Endodermal cell (in vitro differentiated cells): ENCODE data around the gene STPG3. TPM values are rescaled to one million over a fixed set of nuclear protein-coding genes. Genes with fewer than 3 reads are reported as not detected.

Experiments used
- DNase-seq: peaks from one replicate; pipeline ENCODE4 v3.0.0-alpha.2; 2017
- H3K27ac ChIP-seq: 2 replicates; pipeline ENCODE4 v1.5.1; 2013; ENCODE audit warnings: mild to moderate bottlenecking, low read depth, low read length, moderate library complexity
- H3K27me3 ChIP-seq: 2 replicates; pipeline ENCODE4 v1.6.1; 2013; ENCODE audit warnings: mild to moderate bottlenecking, low read length, moderate library complexity; ENCODE audit not compliant: insufficient read depth, control insufficient read depth, poor library complexity, severe bottlenecking
- H3K36me3 ChIP-seq: 2 replicates; pipeline ENCODE4 v1.7.0; 2013; ENCODE audit warnings: mild to moderate bottlenecking, low read length, moderate library complexity; ENCODE audit not compliant: control insufficient read depth, insufficient read depth
- H3K4me1 ChIP-seq: one replicate; pipeline ENCODE4 v1.7.0; 2013; ENCODE audit warnings: low read length; ENCODE audit not compliant: control insufficient read depth, insufficient read depth
- H3K4me3 ChIP-seq: 2 replicates; pipeline ENCODE4 v1.5.1; 2013; ENCODE audit warnings: mild to moderate bottlenecking, low read length, moderate library complexity
- H3K9ac ChIP-seq: 2 replicates; pipeline ENCODE4 v1.6.1; 2013; ENCODE audit warnings: mild to moderate bottlenecking, low read length, moderate library complexity; ENCODE audit not compliant: poor library complexity, severe bottlenecking; ENCODE audit errors: extremely low read depth
- H3K9me3 ChIP-seq: 2 replicates; pipeline ENCODE4 v1.6.1; 2013; ENCODE audit warnings: mild to moderate bottlenecking, low read length, moderate library complexity; ENCODE audit not compliant: control insufficient read depth
- H3K27ac Mint-ChIP-seq: 2 replicates; pipeline ENCODE4 v1.8.0; 2020; ENCODE audit warnings: mixed read lengths
- H3K27me3 Mint-ChIP-seq: 2 replicates; pipeline ENCODE4 v1.8.0; 2021; ENCODE audit warnings: mild to moderate bottlenecking, mixed read lengths; ENCODE audit not compliant: insufficient read depth
- H3K36me3 Mint-ChIP-seq: 2 replicates; pipeline ENCODE4 v1.8.0; 2020; ENCODE audit warnings: low read depth, mixed read lengths
- H3K4me1 Mint-ChIP-seq: 2 replicates; pipeline ENCODE4 v1.8.0; 2020; ENCODE audit warnings: mixed read lengths
- H3K4me3 Mint-ChIP-seq: 2 replicates; pipeline ENCODE4 v1.8.0; 2020; ENCODE audit warnings: mild to moderate bottlenecking, moderate library complexity, mixed read lengths
- H3K9me3 Mint-ChIP-seq: 2 replicates; pipeline ENCODE4 v1.8.0; 2020; ENCODE audit warnings: mild to moderate bottlenecking, mixed read lengths
- WGBS, 2 experiments: methylation state at CpG; one replicate each; pipeline versions ENCODE4 v1.1.5 to v1.1.7; 2013; ENCODE audit warnings: missing lambda C conversion rate in 2 of 2, mixed read lengths in 1 of 2; ENCODE audit not compliant: insufficient coverage in 1 of 2, insufficient read length in 1 of 2; 5-methylcytosine and 5-hydroxymethylcytosine counted together
- total RNA-seq, 2 donors: library from RNA; stranded (reverse); fragmentation: NEBNext Ultra II Directional in 1 of 2; extraction: Animal tissue kit (Norgen Biotek cat#: 25700) in 1 of 2; gene quantifications; 2 replicates in 1 of 2; 3 replicates in 1 of 2; pipeline ENCODE4 v1.2.1, GENCODE V29; 2021
- TF ChIP-seq, protein P1 (sequence below): fragments of 200-600 bp; sonication (generic); conservative IDR thresholded peaks from 2 replicates; pipeline ENCODE4 v1.5.0; 2021; ENCODE audit warnings: antibody characterized with exemption, mild to moderate bottlenecking

STPG3 gene
- total RNA-seq, 2 donors from 2014 or later = not detected

DNA sequence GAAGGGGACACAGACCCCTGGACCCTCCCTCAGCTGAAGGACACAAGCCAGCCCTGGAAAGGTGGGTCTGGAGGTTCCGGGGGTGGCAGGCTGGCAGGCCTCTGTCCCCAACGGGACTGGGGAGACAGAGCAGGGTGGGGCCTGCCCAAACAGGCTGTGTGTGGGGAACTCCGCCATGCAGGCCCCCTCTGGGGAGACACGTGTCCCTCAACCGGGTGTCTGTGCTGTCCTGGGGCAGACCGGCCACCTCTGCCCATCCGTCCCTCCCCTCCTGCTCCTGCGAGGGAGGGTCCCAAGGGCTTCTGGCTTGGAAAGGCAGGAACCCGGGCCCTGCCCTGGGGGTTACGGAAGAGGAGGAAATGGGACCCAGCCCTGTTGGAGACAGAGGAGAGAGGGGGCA lies 19.0 kb upstream of the STPG3 start:
- H3K9me3 Mint-ChIP-seq = no peaks in the 10 kb centered on the region
- no peak overlapping the region for H3K9ac ChIP-seq
- no peaks in the 10 kb centered on the region for H3K36me3 Mint-ChIP-seq
- no peak overlapping the region for H3K27ac Mint-ChIP-seq
- peaks cover 5% of the 10 kb centered on the region for H3K4me1 ChIP-seq
- H3K27me3 ChIP-seq = no peaks in the 10 kb centered on the region
- no peak overlapping the region for H3K27ac ChIP-seq
- H3K4me3 Mint-ChIP-seq = no peak overlapping the region
- no peak for DNase-seq
- H3K9me3 ChIP-seq = no peaks in the 10 kb centered on the region
- H3K4me1 Mint-ChIP-seq = peaks cover 6% of the 10 kb centered on the region
- H3K36me3 ChIP-seq = no peaks in the 10 kb centered on the region
- no peaks in the 10 kb centered on the region for H3K27me3 Mint-ChIP-seq
- TF ChIP-seq, protein P1, sequence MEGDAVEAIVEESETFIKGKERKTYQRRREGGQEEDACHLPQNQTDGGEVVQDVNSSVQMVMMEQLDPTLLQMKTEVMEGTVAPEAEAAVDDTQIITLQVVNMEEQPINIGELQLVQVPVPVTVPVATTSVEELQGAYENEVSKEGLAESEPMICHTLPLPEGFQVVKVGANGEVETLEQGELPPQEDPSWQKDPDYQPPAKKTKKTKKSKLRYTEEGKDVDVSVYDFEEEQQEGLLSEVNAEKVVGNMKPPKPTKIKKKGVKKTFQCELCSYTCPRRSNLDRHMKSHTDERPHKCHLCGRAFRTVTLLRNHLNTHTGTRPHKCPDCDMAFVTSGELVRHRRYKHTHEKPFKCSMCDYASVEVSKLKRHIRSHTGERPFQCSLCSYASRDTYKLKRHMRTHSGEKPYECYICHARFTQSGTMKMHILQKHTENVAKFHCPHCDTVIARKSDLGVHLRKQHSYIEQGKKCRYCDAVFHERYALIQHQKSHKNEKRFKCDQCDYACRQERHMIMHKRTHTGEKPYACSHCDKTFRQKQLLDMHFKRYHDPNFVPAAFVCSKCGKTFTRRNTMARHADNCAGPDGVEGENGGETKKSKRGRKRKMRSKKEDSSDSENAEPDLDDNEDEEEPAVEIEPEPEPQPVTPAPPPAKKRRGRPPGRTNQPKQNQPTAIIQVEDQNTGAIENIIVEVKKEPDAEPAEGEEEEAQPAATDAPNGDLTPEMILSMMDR = no peak
- no peak overlapping the region for H3K4me3 ChIP-seq
- 93% methylated on average over 5 to 10 of the region's 10 CpGs for WGBS, 2 experiments

DNA sequence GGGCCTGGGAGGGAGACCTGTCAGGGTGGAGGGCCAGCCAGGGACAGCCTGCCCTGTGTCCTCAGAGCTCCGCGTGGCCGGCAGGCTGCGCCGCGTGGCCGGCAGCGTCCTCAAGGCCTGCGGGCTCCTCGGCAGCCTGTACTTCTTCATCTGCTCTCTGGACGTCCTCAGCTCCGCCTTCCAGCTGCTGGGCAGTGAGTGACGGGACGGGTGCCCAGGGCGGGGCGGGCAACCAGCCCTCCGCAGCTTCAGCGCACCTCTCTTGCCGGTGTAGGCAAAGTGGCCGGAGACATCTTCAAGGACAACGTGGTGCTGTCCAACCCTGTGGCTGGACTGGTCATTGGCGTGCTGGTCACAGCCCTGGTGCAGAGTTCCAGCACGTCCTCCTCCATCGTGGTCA lies 18.6 kb upstream of the STPG3 start:
- no peak overlapping the region for H3K27ac ChIP-seq
- H3K36me3 ChIP-seq = no peaks in the 10 kb centered on the region
- Mint-ChIP-seq H3K36me3 (no peaks in the 10 kb centered on the region), H3K9me3 (no peaks in the 10 kb centered on the region), H3K27me3 (no peaks in the 10 kb centered on the region), H3K4me3 (no peak overlapping the region), H3K4me1 (peaks cover 8% of the 10 kb centered on the region), H3K27ac (no peak overlapping the region)
- 94 to 100% methylated on average over 7 to 24 of the region's 24 CpGs for WGBS, 2 experiments
- no peak overlapping the region for H3K9ac ChIP-seq
- TF ChIP-seq, protein P1 = no peak
- H3K4me3 ChIP-seq = no peak overlapping the region
- no peaks in the 10 kb centered on the region for H3K9me3 ChIP-seq
- peaks cover 9% of the 10 kb centered on the region for H3K4me1 ChIP-seq
- no peak for DNase-seq
- H3K27me3 ChIP-seq = no peaks in the 10 kb centered on the region

DNA sequence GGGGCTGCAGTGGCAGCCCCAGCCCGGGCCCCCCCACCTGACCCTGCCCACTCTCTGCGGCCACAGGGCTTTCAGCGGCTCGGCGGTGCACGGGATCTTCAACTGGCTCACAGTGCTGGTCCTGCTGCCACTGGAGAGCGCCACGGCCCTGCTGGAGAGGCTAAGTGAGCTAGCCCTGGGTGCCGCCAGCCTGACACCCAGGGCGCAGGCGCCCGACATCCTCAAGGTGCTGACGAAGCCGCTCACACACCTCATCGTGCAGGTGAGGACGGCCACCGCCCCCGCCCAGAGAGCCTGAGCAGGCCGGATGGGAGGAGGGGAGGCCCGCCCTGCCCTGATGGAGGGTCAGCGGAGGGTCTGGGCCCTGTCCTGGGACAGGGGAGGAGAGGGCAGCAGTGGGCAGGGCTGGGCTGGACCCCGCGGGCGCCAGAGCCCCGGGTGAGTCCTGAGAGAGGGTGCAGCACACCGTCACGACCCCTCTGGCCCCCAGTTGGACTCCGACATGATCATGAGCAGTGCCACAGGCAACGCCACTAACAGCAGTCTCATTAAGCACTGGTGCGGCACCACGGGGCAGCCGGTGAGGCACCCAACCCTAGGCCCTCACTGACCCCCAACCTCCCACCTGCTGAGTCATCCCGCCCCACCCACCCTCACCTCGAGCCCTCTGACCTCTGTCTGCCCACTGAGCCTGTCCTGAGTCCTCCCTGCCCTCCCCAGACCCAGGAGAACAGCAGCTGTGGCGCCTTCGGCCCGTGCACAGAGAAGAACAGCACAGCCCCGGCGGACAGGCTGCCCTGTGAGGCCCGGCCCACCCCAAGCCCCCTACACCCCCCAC lies 17.7 kb upstream of the STPG3 start:
- Mint-ChIP-seq H3K4me3 (no peak overlapping the region), H3K4me1 (peaks cover 13% of the 10 kb centered on the region)
- WGBS, 2 experiments = 91 to 95% methylated on average over 14 to 39 of the region's 40 CpGs

More for the DNA sequence above, 17.7 kb upstream of the STPG3 start:
- Histone ChIP-seq H3K27me3 (no peaks in the 10 kb centered on the region), H3K36me3 (no peaks in the 10 kb centered on the region), H3K4me1 (peaks cover 15% of the 10 kb centered on the region), H3K9me3 (no peaks in the 10 kb centered on the region), H3K27ac (no peak overlapping the region), H3K9ac (no peak overlapping the region), H3K4me3 (no peak overlapping the region)
- TF ChIP-seq, protein P1 = no peak
- Mint-ChIP-seq H3K27ac (no peak overlapping the region), H3K36me3 (no peaks in the 10 kb centered on the region), H3K27me3 (no peaks in the 10 kb centered on the region), H3K9me3 (no peaks in the 10 kb centered on the region)
- DNase-seq = no peak
